Measurements from ENCODE around the gene CD248.
"Not testable (repeated sequence)": the region's sequence is repeated elsewhere in the genome, so short reads cannot be mapped to it uniquely, and the experiment has no call there.

The CD248 gene

GRCh38 chr11:66287211-66287888, 29.5 kb downstream of the CD248 start:
- no peak for DNase-seq

GRCh38 chr11:66286699-66287098, 30.1 kb downstream of the CD248 start:
- DNase-seq: no peak

- no peak for DNase-seq
Observed at GRCh38 chr11:66285250-66285947, 31.4 kb downstream of the CD248 start.

GRCh38 chr11:66284526-66285078, 32.2 kb downstream of the CD248 start:
- DNase-seq: no peak

- DNase-seq: no peak
Observed at GRCh38 chr11:66283461-66284105, 33.3 kb downstream of the CD248 start.

- DNase-seq: peak; percentile 97
Observed at GRCh38 chr11:66282468-66283455, 34.1 kb downstream of the CD248 start.

GRCh38 chr11:66281776-66282467, 34.9 kb downstream of the CD248 start:
- no peak for DNase-seq

GRCh38 chr11:66281001-66281400, 35.8 kb downstream of the CD248 start:
- DNase-seq: no peak

GRCh38 chr11:66280428-66280827, 36.4 kb downstream of the CD248 start:
- no peak for DNase-seq

- no peak for DNase-seq
Observed at GRCh38 chr11:66279092-66279734, 37.6 kb downstream of the CD248 start.

GRCh38 chr11:66278363-66279091, 38.3 kb downstream of the CD248 start:
- DNase-seq: no peak

GRCh38 chr11:66277471-66278362, 39.1 kb downstream of the CD248 start, which contains the start of gene CNIH2:
CNIH2 (plus strand) TSS chr11:66278175; CDS start chr11:66278457, 282 bp downstream.
- peak; percentile 42 for DNase-seq

GRCh38 chr11:66277064-66277463, 39.8 kb downstream of the CD248 start:
- not testable (repeated sequence) for DNase-seq

- DNase-seq: not testable (repeated sequence)
Observed at GRCh38 chr11:66276619-66277018, 40.2 kb downstream of the CD248 start.

- no peak for DNase-seq
Observed at GRCh38 chr11:66275984-66276612, 40.7 kb downstream of the CD248 start.

- DNase-seq: no peak
Observed at GRCh38 chr11:66275396-66275795, 41.4 kb downstream of the CD248 start.

GRCh38 chr11:66274219-66274618, 42.6 kb downstream of the CD248 start:
- DNase-seq: no peak

- no peak for DNase-seq
Observed at GRCh38 chr11:66272596-66272995, 44.2 kb downstream of the CD248 start.

- DNase-seq: no peak
Observed at GRCh38 chr11:66271816-66272215, 45.0 kb downstream of the CD248 start.
